Ishikawa (cell line): ENCODE results near the gene PWP1.

Source experiments
- CEBPB ChIP-seq: IDR thresholded peaks from 2 replicates; pipeline ENCODE4 v1.6.1; 2012
- CREB1 ChIP-seq: IDR thresholded peaks from 2 replicates; pipeline ENCODE4 v1.6.1; 2012; ENCODE audit warnings: low read depth
- EGR1 ChIP-seq: IDR thresholded peaks from 2 replicates; pipeline ENCODE4 v1.6.1; 2012
- EP300 ChIP-seq: IDR thresholded peaks from 2 replicates; pipeline ENCODE4 v1.6.1; 2012; ENCODE audit warnings: borderline replicate concordance
- FOXM1 ChIP-seq: IDR thresholded peaks from 2 replicates; pipeline ENCODE4 v1.6.1; 2012; ENCODE audit warnings: low read depth, borderline replicate concordance
- MAX ChIP-seq: IDR thresholded peaks from 2 replicates; pipeline ENCODE4 v1.6.1; 2012
- NFIC ChIP-seq: IDR thresholded peaks from 2 replicates; pipeline ENCODE4 v1.6.1; 2012
- RAD21 ChIP-seq: IDR thresholded peaks from 2 replicates; pipeline ENCODE4 v1.6.1; 2012; ENCODE audit warnings: low read depth
- REST ChIP-seq: IDR thresholded peaks from 2 replicates; pipeline ENCODE4 v1.6.1; 2012; ENCODE audit warnings: low read depth, mild to moderate bottlenecking
- TAF1 ChIP-seq: IDR thresholded peaks from 2 replicates; pipeline ENCODE4 v1.6.1; 2012; ENCODE audit warnings: low read depth, mild to moderate bottlenecking
- TCF12 ChIP-seq: IDR thresholded peaks from 2 replicates; pipeline ENCODE4 v1.6.1; 2012; ENCODE audit warnings: low read depth
- TEAD4 ChIP-seq: IDR thresholded peaks from 2 replicates; pipeline ENCODE4 v1.6.1; 2012
- USF1 ChIP-seq: IDR thresholded peaks from 2 replicates; pipeline ENCODE4 v1.6.1; 2012
- YY1 ChIP-seq: IDR thresholded peaks from 2 replicates; pipeline ENCODE4 v1.6.1; 2012; ENCODE audit warnings: low read depth
- ZBTB7A ChIP-seq: IDR thresholded peaks from 2 replicates; pipeline ENCODE4 v1.6.1; 2012; ENCODE audit warnings: low read depth

PWP1 gene

GRCh38 chr12:107657133-107657532 is 28.5 kb upstream of the PWP1 start:
- no peak for TF ChIP-seq REST

- TF ChIP-seq TCF12 (no peak), TAF1 (no peak), TEAD4 (no peak), FOXM1 (no peak), EGR1 (no peak), CREB1 (no peak), NFIC (no peak), YY1 (no peak), MAX (no peak)
Measured at GRCh38 chr12:107657621-107658020, 28.0 kb upstream of the PWP1 start.

- TF ChIP-seq YY1: no peak
Measured at GRCh38 chr12:107660235-107660634, 25.4 kb upstream of the PWP1 start.

GRCh38 chr12:107660861-107661415 is 24.7 kb upstream of the PWP1 start:
- no peak for TF ChIP-seq YY1

GRCh38 chr12:107661830-107662229 is 23.8 kb upstream of the PWP1 start:
- TF ChIP-seq FOXM1 (no peak), TAF1 (no peak), TCF12 (no peak), YY1 (no peak), EP300 (no peak)

- TF ChIP-seq TCF12 (no peak), YY1 (no peak)
Measured at GRCh38 chr12:107662484-107662883, 23.1 kb upstream of the PWP1 start.

GRCh38 chr12:107663277-107663676 is 22.3 kb upstream of the PWP1 start:
- TF ChIP-seq CREB1: no peak
- TF ChIP-seq FOXM1: no peak
- no peak for TF ChIP-seq TAF1
- TF ChIP-seq USF1: no peak
- TF ChIP-seq CEBPB: no peak
- no peak for TF ChIP-seq RAD21
- no peak for TF ChIP-seq TEAD4
- no peak for TF ChIP-seq ZBTB7A

GRCh38 chr12:107666009-107666408 is 19.6 kb upstream of the PWP1 start:
- TF ChIP-seq CREB1: no peak
- no peak for TF ChIP-seq MAX
- no peak for TF ChIP-seq YY1
- no peak for TF ChIP-seq EGR1
- no peak for TF ChIP-seq FOXM1
- no peak for TF ChIP-seq RAD21
- no peak for TF ChIP-seq TEAD4
- no peak for TF ChIP-seq ZBTB7A

GRCh38 chr12:107667464-107667863 is 18.1 kb upstream of the PWP1 start:
- TF ChIP-seq FOXM1: no peak
- TF ChIP-seq REST: no peak
- no peak for TF ChIP-seq YY1
- TF ChIP-seq RAD21: no peak
- no peak for TF ChIP-seq EGR1
- no peak for TF ChIP-seq ZBTB7A
- no peak for TF ChIP-seq CREB1
- TF ChIP-seq TAF1: no peak
- TF ChIP-seq NFIC: no peak
- TF ChIP-seq TCF12: no peak
- no peak for TF ChIP-seq TEAD4
- TF ChIP-seq EP300: no peak
- TF ChIP-seq MAX: no peak
- TF ChIP-seq USF1: no peak
- no peak for TF ChIP-seq CEBPB
